ENCODE results near the gene YOD1.

DNA sequence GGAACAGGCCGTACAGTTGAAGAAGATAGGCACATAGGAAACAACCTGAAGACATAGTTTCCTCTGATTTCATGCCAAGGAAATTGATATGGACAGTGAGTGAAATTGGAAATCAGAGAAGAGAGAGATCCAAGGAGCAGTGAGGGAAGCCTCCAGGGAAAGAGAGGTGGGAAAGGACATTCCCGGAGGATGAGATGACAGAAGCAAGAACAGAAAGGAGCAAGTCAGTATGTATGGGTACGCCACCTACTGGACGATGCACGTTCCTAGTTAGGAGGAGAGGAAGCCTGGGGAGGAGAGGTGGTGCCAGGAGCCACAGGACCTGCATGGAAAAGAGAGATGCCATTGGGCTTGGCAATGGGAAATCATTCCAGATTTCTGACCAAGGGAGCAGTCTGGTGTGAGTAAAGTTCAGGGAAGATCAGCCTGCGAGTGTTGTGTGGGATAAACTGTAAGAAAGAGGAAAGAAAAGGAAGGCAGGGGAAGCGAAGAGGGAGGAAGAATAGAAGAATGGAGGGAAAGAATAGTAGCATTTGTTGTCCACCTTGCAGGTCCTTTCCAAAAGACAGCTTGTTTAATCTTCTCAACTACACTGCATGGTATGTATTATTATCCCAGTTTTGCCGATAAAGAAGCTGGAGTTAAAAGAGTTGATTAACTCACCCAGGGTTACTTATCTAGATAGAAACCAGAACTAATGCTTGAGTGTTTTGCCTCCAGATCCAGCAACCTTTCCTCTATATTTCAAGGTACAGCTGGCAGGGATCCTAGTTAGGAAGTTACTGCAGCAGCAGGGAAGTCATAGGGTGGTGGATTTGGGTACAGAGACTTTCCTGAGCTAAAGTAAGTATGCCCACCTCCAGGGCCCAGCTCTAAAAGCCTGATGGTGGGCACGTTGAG is 45.8 kb downstream of the YOD1 start:
- no peak for TF ChIP-seq MXI1 (IDR thresholded peaks at IDR 0.05; ENCODE audit: borderline replicate concordance, low read depth, low read length)
- TF ChIP-seq, protein P1, sequence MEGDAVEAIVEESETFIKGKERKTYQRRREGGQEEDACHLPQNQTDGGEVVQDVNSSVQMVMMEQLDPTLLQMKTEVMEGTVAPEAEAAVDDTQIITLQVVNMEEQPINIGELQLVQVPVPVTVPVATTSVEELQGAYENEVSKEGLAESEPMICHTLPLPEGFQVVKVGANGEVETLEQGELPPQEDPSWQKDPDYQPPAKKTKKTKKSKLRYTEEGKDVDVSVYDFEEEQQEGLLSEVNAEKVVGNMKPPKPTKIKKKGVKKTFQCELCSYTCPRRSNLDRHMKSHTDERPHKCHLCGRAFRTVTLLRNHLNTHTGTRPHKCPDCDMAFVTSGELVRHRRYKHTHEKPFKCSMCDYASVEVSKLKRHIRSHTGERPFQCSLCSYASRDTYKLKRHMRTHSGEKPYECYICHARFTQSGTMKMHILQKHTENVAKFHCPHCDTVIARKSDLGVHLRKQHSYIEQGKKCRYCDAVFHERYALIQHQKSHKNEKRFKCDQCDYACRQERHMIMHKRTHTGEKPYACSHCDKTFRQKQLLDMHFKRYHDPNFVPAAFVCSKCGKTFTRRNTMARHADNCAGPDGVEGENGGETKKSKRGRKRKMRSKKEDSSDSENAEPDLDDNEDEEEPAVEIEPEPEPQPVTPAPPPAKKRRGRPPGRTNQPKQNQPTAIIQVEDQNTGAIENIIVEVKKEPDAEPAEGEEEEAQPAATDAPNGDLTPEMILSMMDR (conservative IDR thresholded peaks at IDR 0.05; ENCODE audit: low read depth, low read length) = peak; percentile 66
- TF ChIP-seq RAD21 (IDR thresholded peaks at IDR 0.05; ENCODE audit: low read length) = peak; percentile 36; the same call in 1 of the 2 replicates
- no peak for TF ChIP-seq POLR2A (IDR thresholded peaks at IDR 0.05; ENCODE audit: low read depth, low read length)
- peak; percentile 32 for TF ChIP-seq SMC3 (IDR thresholded peaks at IDR 0.05; ENCODE audit: low read depth, low read length)
- TF ChIP-seq BHLHE40 (IDR thresholded peaks at IDR 0.05; ENCODE audit: low read depth, low read length) = no peak
- no peak for TF ChIP-seq RFX5 (IDR thresholded peaks at IDR 0.05; ENCODE audit: low read depth, low read length)
- TF ChIP-seq NFE2L2 (IDR thresholded peaks at IDR 0.05; ENCODE audit: low read depth, low read length) = no peak
- no peak for TF ChIP-seq MAFK (IDR thresholded peaks at IDR 0.05; ENCODE audit: low read depth, low read length)
- TF ChIP-seq RCOR1 (IDR thresholded peaks at IDR 0.05; ENCODE audit: insufficient replicate concordance, low read length) = no peak
- TF ChIP-seq, protein P2, sequence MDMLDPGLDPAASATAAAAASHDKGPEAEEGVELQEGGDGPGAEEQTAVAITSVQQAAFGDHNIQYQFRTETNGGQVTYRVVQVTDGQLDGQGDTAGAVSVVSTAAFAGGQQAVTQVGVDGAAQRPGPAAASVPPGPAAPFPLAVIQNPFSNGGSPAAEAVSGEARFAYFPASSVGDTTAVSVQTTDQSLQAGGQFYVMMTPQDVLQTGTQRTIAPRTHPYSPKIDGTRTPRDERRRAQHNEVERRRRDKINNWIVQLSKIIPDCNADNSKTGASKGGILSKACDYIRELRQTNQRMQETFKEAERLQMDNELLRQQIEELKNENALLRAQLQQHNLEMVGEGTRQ (IDR thresholded peaks at IDR 0.05; ENCODE audit: low read depth, low read length) = no peak
- no peak for TF ChIP-seq CHD1 (IDR thresholded peaks at IDR 0.05; ENCODE audit: low read depth, low read length)
- TF ChIP-seq, protein P3, sequence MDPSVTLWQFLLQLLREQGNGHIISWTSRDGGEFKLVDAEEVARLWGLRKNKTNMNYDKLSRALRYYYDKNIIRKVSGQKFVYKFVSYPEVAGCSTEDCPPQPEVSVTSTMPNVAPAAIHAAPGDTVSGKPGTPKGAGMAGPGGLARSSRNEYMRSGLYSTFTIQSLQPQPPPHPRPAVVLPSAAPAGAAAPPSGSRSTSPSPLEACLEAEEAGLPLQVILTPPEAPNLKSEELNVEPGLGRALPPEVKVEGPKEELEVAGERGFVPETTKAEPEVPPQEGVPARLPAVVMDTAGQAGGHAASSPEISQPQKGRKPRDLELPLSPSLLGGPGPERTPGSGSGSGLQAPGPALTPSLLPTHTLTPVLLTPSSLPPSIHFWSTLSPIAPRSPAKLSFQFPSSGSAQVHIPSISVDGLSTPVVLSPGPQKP (IDR thresholded peaks at IDR 0.05; ENCODE audit: borderline replicate concordance, low read depth, low read length) = no peak

Data from IMR-90 (cell line).